ENCODE measurements around the gene FARP1.

FARP1 gene

GRCh38 chr13:98422046-98422445, 279.2 kb downstream of the FARP1 start:
- CTCF ChIA-PET: no interaction called here
- no peak overlapping the region for H3K4me3 ChIP-seq (ENCODE audit: low read depth, low read length)
- no peaks in the 10 kb centered on the region for H3K4me1 ChIP-seq (ENCODE audit: control insufficient read depth, insufficient read depth, low read length)
- no peaks in the 10 kb centered on the region for H3K9me3 ChIP-seq (ENCODE audit: control insufficient read depth, insufficient read depth, low read depth, low read length)
- TF ChIP-seq ZNF837 (tag by site-specific recombination; IDR thresholded peaks at IDR 0.05): no peak
- TF ChIP-seq ZNF704 (tag by site-specific recombination; IDR thresholded peaks at IDR 0.05): no peak
- TF ChIP-seq, protein P1, sequence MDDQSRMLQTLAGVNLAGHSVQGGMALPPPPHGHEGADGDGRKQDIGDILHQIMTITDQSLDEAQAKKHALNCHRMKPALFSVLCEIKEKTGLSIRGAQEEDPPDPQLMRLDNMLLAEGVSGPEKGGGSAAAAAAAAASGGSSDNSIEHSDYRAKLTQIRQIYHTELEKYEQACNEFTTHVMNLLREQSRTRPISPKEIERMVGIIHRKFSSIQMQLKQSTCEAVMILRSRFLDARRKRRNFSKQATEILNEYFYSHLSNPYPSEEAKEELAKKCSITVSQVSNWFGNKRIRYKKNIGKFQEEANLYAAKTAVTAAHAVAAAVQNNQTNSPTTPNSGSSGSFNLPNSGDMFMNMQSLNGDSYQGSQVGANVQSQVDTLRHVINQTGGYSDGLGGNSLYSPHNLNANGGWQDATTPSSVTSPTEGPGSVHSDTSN (CRISPR knock-in tag; IDR thresholded peaks at IDR 0.05): no peak
- no peak for TF ChIP-seq YY2 (tag by site-specific recombination; IDR thresholded peaks at IDR 0.05)
- no peak for TF ChIP-seq HOXA7 (CRISPR knock-in tag; IDR thresholded peaks at IDR 0.05; ENCODE audit: borderline replicate concordance)
- TF ChIP-seq, protein P2, sequence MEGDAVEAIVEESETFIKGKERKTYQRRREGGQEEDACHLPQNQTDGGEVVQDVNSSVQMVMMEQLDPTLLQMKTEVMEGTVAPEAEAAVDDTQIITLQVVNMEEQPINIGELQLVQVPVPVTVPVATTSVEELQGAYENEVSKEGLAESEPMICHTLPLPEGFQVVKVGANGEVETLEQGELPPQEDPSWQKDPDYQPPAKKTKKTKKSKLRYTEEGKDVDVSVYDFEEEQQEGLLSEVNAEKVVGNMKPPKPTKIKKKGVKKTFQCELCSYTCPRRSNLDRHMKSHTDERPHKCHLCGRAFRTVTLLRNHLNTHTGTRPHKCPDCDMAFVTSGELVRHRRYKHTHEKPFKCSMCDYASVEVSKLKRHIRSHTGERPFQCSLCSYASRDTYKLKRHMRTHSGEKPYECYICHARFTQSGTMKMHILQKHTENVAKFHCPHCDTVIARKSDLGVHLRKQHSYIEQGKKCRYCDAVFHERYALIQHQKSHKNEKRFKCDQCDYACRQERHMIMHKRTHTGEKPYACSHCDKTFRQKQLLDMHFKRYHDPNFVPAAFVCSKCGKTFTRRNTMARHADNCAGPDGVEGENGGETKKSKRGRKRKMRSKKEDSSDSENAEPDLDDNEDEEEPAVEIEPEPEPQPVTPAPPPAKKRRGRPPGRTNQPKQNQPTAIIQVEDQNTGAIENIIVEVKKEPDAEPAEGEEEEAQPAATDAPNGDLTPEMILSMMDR (tag by site-specific recombination; IDR thresholded peaks at IDR 0.05): no peak
- no peak for TF ChIP-seq ZNF677 (tag by site-specific recombination; IDR thresholded peaks at IDR 0.05)
- TF ChIP-seq ZNF660 (tag by site-specific recombination; IDR thresholded peaks at IDR 0.05): no peak
- no peak for TF ChIP-seq ZNF175 (tag by site-specific recombination; IDR thresholded peaks at IDR 0.05)
- no peak for TF ChIP-seq ZNF394 (tag by site-specific recombination; IDR thresholded peaks at IDR 0.05; ENCODE audit: borderline replicate concordance)
- no peak for TF ChIP-seq ZNF571 (tag by site-specific recombination; IDR thresholded peaks at IDR 0.05)
- no peak overlapping the region for H3K27ac ChIP-seq (ENCODE audit: extremely low read depth, low read depth, low read length)
- POLR2A ChIA-PET: no interaction called here
- H3K36me3 ChIP-seq (ENCODE audit: control insufficient read depth in 2 of 2, insufficient read depth in 1 of 2, low read length in 2 of 2): no peaks in the 10 kb centered on the region

DNA sequence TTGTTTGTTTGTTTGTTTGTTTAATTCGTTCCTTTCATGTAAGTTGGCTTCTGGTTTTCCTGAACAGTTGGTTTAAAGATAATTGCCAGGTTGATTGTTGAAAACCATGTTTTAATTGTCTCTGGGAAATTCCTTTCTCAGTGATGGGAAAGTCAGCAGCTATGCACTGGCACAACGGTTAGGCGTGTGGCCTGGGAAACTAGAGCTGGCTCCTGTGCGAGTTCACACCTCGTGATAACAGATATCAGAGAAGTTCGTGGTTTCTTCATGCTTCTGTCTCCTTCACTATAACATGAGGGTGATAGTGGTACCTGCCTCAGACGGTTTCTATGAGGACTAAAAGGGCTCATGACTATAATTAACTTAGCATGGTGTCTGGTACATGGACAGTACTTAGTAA, 280.5 kb downstream of the FARP1 start:
- POLR2A ChIA-PET: no interaction called here
- CTCF ChIA-PET: interaction anchor here (0.8 kb wide), 1 partner anchor 405 kb away, joined by 4 read pairs; no protein-coding TSS in a partner anchor
- TF ChIP-seq, protein P3, sequence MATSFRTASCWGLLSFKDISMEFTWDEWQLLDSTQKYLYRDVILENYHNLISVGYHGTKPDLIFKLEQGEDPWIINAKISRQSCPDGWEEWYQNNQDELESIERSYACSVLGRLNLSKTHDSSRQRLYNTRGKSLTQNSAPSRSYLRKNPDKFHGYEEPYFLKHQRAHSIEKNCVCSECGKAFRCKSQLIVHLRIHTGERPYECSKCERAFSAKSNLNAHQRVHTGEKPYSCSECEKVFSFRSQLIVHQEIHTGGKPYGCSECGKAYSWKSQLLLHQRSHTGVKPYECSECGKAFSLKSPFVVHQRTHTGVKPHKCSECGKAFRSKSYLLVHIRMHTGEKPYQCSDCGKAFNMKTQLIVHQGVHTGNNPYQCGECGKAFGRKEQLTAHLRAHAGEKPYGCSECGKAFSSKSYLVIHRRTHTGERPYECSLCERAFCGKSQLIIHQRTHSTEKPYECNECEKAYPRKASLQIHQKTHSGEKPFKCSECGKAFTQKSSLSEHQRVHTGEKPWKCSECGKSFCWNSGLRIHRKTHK (tag by site-specific recombination; IDR thresholded peaks at IDR 0.05): no peak
- TF ChIP-seq ZNF16 (tag by site-specific recombination; IDR thresholded peaks at IDR 0.05; ENCODE audit: low read depth) (no peak), ZNF529 (tag by site-specific recombination; IDR thresholded peaks at IDR 0.05; ENCODE audit: insufficient replicate concordance) (no peak), ZNF280D (tag by site-specific recombination; IDR thresholded peaks at IDR 0.05) (no peak), ZNF677 (tag by site-specific recombination; IDR thresholded peaks at IDR 0.05) (no peak), ZNF558 (tag by site-specific recombination; IDR thresholded peaks at IDR 0.05) (no peak), ZNF549 (tag by site-specific recombination; IDR thresholded peaks at IDR 0.05) (no peak), ZNF692 (tag by site-specific recombination; IDR thresholded peaks at IDR 0.05) (no peak), ZNF521 (tag by site-specific recombination; IDR thresholded peaks at IDR 0.05) (no peak), ZNF133 (tag by site-specific recombination; IDR thresholded peaks at IDR 0.05) (no peak), ZNF391 (tag by site-specific recombination; IDR thresholded peaks at IDR 0.05; ENCODE audit: borderline replicate concordance, low read depth) (no peak), YY2 (tag by site-specific recombination; IDR thresholded peaks at IDR 0.05) (no peak), ZNF138 (tag by site-specific recombination; IDR thresholded peaks at IDR 0.05; ENCODE audit: borderline replicate concordance) (no peak), ZNF121 (tag by site-specific recombination; IDR thresholded peaks at IDR 0.05) (no peak), ZFP3 (tag by site-specific recombination; IDR thresholded peaks at IDR 0.05; ENCODE audit: low read depth) (no peak), EGR2 (tag by site-specific recombination; IDR thresholded peaks at IDR 0.05; ENCODE audit: low read depth) (no peak)

More for the DNA sequence above, 280.5 kb downstream of the FARP1 start:
- Histone ChIP-seq H3K27ac (ENCODE audit: extremely low read depth, low read depth, low read length) (no peak overlapping the region), H3K36me3 (ENCODE audit: control insufficient read depth in 2 of 2, insufficient read depth in 1 of 2, low read length in 2 of 2) (no peaks in the 10 kb centered on the region), H3K9me3 (ENCODE audit: control insufficient read depth, insufficient read depth, low read depth, low read length) (no peaks in the 10 kb centered on the region), H3K4me1 (ENCODE audit: control insufficient read depth, insufficient read depth, low read length) (no peaks in the 10 kb centered on the region), H3K4me3 (ENCODE audit: low read depth, low read length) (no peak overlapping the region)
